C4-2B (cell line): Measurements from ENCODE around the gene UACA.

Experiments used
- CTCF ChIP-seq: fragments of 450-650 bp; conservative IDR thresholded peaks from 2 replicates; pipeline ENCODE4 v1.5.1; 2017; ENCODE audit warnings: mild to moderate bottlenecking
- ZFX ChIP-seq: fragments of 450-650 bp; IDR thresholded peaks from 2 replicates; pipeline ENCODE4 v1.6.1; 2017

- no peak for TF ChIP-seq CTCF
- no peak for TF ChIP-seq ZFX
Observed at GRCh38 chr15:70765504-70766281, 2.3 kb upstream of the UACA start.
